Neural cell (in vitro differentiated cells): ENCODE results near the gene TMA7B.

Experiments used
- EP300 ChIP-seq: fragments of 450-650 bp; conservative IDR thresholded peaks from 2 replicates; pipeline ENCODE4 v1.6.1; 2014; ENCODE audit warnings: antibody characterized with exemption, mild to moderate bottlenecking, moderate library complexity; ENCODE audit not compliant: poor library complexity, severe bottlenecking
- EZH2 ChIP-seq: fragments of 200-600, 300-800 bp; shearing (Covaris generic), sonication (generic); IDR thresholded peaks from 2 replicates; pipeline ENCODE4 v1.6.1; 2014; ENCODE audit warnings: antibody characterized with exemption, low read length, borderline replicate concordance, mild to moderate bottlenecking; ENCODE audit not compliant: insufficient read depth, poor library complexity, severe bottlenecking
- POLR2AphosphoS5 ChIP-seq: IDR thresholded peaks from 2 replicates; pipeline ENCODE4 v1.6.1; 2012
- RAD21 ChIP-seq: fragments of 450-650 bp; conservative IDR thresholded peaks from 2 replicates; pipeline ENCODE4 v1.6.1; 2014; ENCODE audit warnings: antibody characterized with exemption, mild to moderate bottlenecking, moderate library complexity
- SMC3 ChIP-seq: fragments of 450-650 bp; conservative IDR thresholded peaks from 2 replicates; pipeline ENCODE4 v1.6.1; 2014; ENCODE audit warnings: antibody characterized with exemption, mild to moderate bottlenecking, moderate library complexity; ENCODE audit not compliant: poor library complexity
- TAF1 ChIP-seq: IDR thresholded peaks from 2 replicates; pipeline ENCODE4 v1.6.1; 2012; ENCODE audit warnings: low read depth
- TF ChIP-seq, protein P1 (sequence below): fragments of 450-650 bp; IDR thresholded peaks from 2 replicates; pipeline ENCODE4 v1.5.1; 2014; ENCODE audit warnings: antibody characterized with exemption, mild to moderate bottlenecking, moderate library complexity; ENCODE audit not compliant: poor library complexity, severe bottlenecking
- TF ChIP-seq, protein P2 (sequence below): IDR thresholded peaks from 2 replicates; pipeline ENCODE4 v1.6.1; 2012; ENCODE audit warnings: borderline replicate concordance

DNA sequence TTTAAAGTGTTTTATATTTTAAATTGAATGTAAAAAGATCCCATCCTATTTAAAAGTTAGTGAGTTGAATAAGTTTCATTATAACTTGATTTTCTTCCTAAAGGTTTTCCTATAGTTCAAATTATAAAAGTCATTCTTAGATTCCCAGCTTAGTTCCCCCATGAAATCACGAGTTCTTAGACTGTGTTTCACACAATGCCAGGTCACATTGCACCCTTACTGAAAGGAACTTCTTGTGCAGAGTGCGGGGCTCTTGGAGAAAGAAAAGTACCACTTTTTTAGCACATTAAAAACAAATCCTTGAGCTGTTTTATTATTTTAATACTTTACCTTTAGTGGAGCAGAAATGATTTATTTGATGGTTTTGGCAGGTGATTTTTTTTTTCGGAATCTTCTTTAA lies 43.7 kb upstream of the TMA7B start:
- TF ChIP-seq, protein P1, sequence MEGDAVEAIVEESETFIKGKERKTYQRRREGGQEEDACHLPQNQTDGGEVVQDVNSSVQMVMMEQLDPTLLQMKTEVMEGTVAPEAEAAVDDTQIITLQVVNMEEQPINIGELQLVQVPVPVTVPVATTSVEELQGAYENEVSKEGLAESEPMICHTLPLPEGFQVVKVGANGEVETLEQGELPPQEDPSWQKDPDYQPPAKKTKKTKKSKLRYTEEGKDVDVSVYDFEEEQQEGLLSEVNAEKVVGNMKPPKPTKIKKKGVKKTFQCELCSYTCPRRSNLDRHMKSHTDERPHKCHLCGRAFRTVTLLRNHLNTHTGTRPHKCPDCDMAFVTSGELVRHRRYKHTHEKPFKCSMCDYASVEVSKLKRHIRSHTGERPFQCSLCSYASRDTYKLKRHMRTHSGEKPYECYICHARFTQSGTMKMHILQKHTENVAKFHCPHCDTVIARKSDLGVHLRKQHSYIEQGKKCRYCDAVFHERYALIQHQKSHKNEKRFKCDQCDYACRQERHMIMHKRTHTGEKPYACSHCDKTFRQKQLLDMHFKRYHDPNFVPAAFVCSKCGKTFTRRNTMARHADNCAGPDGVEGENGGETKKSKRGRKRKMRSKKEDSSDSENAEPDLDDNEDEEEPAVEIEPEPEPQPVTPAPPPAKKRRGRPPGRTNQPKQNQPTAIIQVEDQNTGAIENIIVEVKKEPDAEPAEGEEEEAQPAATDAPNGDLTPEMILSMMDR = no peak
- no peak for TF ChIP-seq EZH2
- TF ChIP-seq EP300 = no peak
- no peak for TF ChIP-seq SMC3
- TF ChIP-seq, protein P2, sequence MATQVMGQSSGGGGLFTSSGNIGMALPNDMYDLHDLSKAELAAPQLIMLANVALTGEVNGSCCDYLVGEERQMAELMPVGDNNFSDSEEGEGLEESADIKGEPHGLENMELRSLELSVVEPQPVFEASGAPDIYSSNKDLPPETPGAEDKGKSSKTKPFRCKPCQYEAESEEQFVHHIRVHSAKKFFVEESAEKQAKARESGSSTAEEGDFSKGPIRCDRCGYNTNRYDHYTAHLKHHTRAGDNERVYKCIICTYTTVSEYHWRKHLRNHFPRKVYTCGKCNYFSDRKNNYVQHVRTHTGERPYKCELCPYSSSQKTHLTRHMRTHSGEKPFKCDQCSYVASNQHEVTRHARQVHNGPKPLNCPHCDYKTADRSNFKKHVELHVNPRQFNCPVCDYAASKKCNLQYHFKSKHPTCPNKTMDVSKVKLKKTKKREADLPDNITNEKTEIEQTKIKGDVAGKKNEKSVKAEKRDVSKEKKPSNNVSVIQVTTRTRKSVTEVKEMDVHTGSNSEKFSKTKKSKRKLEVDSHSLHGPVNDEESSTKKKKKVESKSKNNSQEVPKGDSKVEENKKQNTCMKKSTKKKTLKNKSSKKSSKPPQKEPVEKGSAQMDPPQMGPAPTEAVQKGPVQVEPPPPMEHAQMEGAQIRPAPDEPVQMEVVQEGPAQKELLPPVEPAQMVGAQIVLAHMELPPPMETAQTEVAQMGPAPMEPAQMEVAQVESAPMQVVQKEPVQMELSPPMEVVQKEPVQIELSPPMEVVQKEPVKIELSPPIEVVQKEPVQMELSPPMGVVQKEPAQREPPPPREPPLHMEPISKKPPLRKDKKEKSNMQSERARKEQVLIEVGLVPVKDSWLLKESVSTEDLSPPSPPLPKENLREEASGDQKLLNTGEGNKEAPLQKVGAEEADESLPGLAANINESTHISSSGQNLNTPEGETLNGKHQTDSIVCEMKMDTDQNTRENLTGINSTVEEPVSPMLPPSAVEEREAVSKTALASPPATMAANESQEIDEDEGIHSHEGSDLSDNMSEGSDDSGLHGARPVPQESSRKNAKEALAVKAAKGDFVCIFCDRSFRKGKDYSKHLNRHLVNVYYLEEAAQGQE = no peak
- no peak for TF ChIP-seq RAD21
- no peak for TF ChIP-seq TAF1
- no peak for TF ChIP-seq POLR2AphosphoS5
